ENCODE data around the gene SHROOM3.
A peak's percentile ranks its signal among the peaks of the same experiment; 100 is the strongest.

The SHROOM3 gene

DNA sequence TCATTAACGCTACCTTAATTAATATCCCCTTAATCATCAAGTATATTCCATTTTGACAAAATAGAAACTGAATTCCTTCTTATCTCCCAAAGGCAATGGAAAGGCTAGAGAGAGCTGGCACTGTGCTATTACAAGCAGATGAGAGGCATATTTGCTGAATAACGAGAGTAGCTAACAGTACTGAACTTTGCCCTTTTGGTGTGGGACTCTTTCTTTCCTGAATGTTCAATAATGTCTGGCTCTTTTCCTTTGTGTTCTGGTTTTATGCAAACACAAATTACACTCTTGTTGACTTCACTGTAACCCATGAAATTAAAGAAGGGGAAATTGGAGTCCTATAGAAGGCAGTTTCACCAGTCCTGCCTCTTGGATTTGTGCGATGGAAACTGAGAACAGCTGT lies 63.5 kb downstream of the SHROOM3 start:
- DNase-seq: no peak

- no peak for DNase-seq
These were observed 64.4 kb downstream of the SHROOM3 start for GRCh38 chr4:76499461-76499860.

GRCh38 chr4:76502886-76503285 lies 67.9 kb downstream of the SHROOM3 start:
- DNase-seq: no peak

DNA sequence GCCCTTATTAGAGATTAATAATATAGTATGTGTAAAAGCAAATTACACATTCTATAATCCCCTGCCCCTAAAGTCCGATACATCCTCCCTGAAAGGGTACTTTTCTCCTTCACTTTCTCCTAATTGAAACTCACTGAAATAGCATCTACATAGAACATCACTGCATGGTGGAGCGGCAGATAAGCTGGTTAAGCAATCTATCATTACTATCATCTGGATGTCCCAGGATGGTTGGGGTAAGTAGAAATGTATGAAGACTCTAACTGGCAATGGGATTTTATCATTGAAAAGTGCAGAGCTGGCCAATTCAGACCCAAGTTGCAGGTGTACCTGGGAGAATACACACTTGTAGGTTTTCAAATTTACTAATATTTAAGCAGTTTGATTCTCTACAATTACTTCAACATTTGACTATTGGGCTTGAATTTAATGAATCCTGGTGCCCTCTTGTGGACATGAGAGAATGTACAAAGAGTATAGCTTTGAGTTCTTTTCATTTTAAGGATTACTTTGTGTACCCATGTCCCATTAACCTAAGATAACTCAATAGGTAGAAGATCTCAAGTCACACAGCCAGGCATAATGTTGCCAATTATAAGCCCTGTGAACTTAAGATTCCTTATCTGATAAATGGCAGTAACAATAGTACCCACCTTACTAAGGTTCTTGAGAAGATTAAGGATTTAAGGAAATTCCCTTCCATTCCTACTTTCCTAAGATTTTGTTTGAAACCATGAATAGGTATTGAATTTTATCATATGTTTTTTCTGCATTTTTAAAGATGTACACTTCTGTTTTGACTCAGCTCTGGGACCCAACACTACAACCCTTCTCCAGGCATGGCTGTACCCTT lies 69.8 kb downstream of the SHROOM3 start:
- DNase-seq: peak; percentile 49

- DNase-seq: no peak
These were observed 76.9 kb downstream of the SHROOM3 start for GRCh38 chr4:76511947-76512346.

DNA sequence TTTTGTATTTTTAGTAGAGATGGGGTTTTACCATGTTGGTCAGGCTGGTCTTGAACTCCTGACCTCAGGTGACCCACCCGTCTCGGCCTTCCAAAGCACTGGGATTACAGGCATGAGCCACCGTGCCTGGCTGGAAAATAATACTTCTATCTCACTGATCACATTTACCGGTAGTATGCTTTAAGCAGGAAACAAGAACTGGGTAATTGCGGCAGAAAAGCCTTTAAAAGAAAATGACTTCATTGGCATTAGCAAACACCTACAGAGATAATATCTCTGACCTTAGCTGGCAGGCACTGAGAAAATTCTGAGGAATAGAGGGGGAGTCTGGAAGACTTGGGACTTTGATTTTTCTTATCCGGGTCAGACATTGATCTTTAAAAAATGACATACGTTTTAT lies 78.5 kb downstream of the SHROOM3 start:
- no peak for DNase-seq

- no peak for DNase-seq
These were observed 79.1 kb downstream of the SHROOM3 start for GRCh38 chr4:76514087-76514486.

DNA sequence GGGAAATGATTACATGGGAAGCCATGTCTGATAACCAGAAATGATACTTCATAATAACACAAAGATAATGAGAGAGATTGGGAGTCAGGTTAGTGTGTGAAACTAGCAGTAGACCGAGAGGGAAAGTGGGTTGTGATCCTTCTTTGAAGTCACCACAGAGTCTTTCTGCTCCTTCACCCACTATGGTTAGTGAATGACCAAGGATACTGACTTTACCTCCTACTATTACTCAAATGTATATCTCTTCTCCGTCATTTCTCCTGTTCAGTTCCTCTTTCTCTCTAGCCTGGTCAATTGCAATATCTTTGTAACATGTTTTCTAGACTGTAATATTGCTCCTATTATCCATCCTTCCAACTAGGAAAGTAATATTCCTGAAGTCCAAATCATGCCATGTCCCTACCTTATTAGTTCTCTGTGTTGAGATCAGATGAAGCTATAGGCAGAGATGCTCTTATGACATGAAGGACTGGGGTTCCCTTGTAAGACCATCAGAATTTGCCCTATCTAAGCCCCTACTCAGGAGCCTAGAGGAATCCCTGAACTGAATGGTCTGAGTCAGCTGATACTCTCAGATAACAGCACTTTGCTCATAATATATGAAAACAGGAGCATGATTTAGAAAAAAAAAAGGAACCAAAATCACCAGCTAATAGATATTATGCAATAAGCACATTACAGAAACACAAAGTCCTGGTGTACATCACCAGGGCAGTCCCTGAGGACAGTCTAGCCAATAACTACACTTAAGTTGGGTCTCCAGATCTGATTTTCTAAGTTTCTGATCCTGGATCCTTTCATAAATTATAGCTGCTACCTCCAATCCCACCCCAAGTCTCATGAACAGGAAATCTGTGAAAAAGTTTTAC lies 81.2 kb downstream of the SHROOM3 start:
- DNase-seq: no peak

DNA sequence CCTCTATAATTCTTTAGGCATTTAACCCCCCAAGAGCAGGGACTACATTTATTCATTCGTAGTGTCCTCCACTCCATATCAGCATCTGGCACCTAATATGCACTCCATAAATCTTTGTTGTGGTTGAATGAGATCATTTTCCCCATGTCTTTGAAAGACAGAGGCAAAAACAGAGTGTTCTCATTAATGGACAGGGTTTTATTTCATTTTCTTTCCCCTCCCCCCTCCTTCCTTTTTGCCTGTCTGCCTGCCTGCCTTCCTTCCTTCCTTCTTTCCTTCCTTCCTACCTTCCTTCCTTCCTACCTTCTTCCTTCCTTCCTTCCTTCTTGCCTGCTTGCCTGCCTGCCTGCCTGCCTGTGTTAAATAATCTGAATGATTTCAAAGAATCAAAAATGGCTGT lies 83.2 kb downstream of the SHROOM3 start:
- DNase-seq: no peak

DNA sequence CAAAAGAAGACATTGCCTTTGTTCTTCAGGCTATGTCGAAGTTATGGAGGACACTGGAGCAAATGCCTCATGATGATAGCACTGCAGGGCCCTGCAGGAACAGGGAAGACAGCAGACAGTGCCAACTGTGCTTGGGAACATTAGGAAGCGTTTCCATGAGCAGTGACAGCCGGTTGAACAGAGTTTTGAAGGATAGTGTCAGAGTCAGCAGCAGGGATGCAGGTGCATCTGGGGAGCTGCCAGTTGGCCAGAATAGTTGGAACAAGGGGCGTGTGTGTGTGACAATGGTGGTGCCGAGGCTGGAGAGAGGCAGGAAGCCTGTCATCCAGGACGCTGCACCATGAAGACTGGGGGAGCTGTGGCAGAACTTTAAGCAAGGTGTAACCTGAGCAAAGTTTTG lies 88.6 kb downstream of the SHROOM3 start:
- no peak for DNase-seq

DNA sequence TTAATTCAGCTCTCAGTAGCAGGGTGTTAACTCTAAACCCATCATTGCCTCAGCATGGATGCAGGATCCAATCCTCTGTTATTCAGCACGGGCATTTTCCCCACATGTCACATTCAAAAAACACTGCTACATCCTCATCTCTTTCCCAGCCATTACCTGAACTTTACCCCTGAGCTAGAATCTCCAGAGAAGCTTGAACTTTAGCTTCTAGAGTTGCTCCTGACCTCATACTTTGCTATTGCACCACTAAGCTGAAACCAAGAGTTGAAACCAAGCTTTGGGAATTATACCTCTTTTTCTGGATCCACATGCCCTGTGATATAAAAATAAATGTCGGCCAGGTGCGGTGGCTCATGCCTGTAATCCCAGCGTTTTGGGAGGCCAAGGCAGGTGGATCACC lies 90.7 kb downstream of the SHROOM3 start:
- no peak for DNase-seq

GRCh38 chr4:76526585-76526990 lies 91.6 kb downstream of the SHROOM3 start:
- no peak for DNase-seq

DNA sequence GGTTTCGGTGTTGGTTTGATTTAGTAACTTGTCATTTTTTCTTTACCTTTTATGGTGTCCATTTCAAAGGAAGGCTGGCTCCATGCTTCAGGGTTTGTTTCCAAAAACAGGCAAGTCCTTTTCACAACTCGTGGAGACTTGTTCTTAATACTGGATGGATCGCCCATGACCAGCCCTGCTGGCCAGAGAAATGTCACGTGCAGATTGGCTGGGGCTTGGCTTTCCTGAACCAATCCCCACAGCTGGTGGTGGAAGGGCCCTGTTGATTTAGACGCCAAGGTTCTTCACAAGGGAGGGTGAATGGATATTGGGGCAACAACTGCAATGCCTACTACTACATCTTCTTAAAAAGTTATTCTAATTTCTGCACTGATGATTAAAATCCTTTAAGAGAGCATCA lies 92.6 kb downstream of the SHROOM3 start:
- no peak for DNase-seq

- DNase-seq: no peak
These were observed 96.6 kb downstream of the SHROOM3 start for GRCh38 chr4:76531597-76531996.

GRCh38 chr4:76532805-76533204 lies 97.8 kb downstream of the SHROOM3 start:
- no peak for DNase-seq

GRCh38 chr4:76533314-76533713 lies 98.3 kb downstream of the SHROOM3 start:
- DNase-seq: no peak

DNA sequence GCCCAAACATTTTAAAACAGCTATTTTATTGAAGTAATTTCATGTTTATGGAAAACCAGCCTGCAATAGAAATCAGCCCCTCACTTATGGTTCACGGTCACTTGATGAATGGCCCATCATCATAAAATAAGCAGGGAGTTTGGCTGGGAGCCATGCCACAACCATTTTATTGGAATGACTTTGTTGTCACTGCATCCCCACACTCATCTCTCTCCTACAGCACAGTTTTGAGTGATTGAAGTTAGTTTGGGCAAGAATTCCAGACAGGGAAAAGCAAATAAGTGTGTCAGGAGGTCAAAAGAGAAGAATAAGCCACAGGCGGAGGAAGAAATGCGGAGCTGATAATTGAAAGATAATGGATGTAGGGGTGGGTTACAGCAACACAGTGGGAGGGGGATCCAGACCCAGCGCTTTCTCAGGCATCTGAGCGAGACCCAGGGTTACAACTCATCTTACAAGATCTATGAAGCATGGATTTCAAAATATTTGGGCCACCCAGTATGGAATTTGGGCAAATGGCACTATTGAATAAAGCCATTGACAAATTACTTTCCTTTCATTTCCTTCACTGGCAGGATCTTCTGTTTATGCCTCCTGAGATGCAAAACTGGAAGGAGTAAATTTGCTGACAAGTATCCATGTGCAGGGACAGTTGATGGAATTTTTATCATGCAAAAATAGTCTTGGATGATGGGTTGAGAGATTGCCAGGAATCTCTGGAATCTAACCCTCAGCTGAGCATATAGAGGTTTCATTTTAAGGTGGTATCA lies 100.8 kb downstream of the SHROOM3 start:
- no peak for DNase-seq

- DNase-seq: no peak
These were observed 101.3 kb downstream of the SHROOM3 start for GRCh38 chr4:76536373-76536689.

DNA sequence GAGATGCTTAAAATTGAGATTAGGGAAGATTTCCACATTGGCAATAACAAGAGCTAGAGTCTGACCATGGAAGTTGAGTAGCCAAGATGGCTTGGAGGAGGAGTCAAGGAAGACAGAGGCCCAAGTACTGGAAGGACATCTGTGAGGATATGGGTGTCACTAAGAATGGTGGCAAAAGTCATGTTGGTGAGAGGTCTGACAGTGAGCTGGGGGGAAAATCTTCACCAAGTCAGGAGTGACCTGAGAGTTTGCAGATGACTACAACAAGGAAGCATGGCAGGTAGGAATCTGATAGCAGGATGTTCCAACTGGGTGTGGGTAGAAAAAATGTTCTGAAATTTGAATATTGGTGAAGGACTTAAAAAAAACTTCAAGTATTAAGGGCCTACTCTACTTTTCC lies 103.3 kb downstream of the SHROOM3 start:
- no peak for DNase-seq

GRCh38 chr4:76539979-76540378 lies 105.0 kb downstream of the SHROOM3 start:
- DNase-seq: no peak

- no peak for DNase-seq
These were observed 105.5 kb downstream of the SHROOM3 start for GRCh38 chr4:76540486-76540885.

DNA sequence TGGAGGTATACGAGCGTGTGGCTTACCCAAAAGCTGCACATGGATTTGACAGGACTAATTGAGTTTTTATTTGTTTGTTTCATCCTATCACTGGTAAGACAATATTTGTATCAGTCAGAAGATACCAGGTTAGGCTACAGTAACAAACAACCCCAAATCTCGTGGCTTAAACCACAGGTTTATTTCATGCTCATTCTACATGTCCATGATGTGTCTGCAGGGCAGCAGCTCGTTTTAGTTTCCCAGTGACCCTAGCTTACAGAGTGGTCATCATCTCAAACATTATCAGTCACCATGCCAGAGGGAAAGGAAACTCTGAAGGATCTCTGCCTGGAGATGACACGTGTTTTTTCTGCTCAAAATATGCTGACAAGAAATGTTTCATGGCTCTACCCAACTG lies 108.3 kb downstream of the SHROOM3 start:
- no peak for DNase-seq

DNA sequence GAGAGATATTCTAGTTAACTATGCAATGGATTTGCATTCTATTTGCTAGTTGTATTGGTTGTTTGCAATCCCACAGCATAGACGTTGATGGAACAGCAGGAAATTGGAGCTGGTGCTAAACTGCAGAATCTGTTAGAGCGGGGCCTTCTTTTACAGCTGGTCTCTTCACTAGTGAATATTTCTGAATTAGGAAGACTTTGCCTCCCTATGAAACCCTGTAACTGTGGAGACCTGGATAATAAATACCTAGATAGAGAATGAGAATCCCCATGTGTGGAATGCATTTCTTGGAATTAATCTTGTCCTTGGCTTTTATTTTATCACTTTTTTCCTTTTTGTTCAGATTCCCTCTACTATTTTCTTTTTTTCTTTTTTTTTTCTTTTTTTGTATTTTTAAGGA lies 109.7 kb downstream of the SHROOM3 start:
- no peak for DNase-seq
